Muscle layer of colon (tissue), 2 donors: ENCODE measurements around the gene BPIFB4.

Experiments used
- H3K27ac ChIP-seq: one replicate; pipeline ENCODE4 v1.7.0; 2013; ENCODE audit warnings: low read depth, mild to moderate bottlenecking, low read length, moderate library complexity
- H3K27me3 ChIP-seq, 2 donors: one replicate each; pipeline ENCODE4 v1.7.0; 2013; ENCODE audit warnings: low read length in 2 of 2, mild to moderate bottlenecking in 2 of 2; ENCODE audit not compliant: insufficient read depth in 2 of 2, control insufficient read depth in 1 of 2
- H3K36me3 ChIP-seq: one replicate; pipeline ENCODE4 v1.7.0; 2013; ENCODE audit warnings: mild to moderate bottlenecking, low read length; ENCODE audit not compliant: insufficient read depth
- H3K4me1 ChIP-seq: one replicate; pipeline ENCODE4 v1.7.0; 2013; ENCODE audit warnings: mild to moderate bottlenecking, low read length; ENCODE audit not compliant: insufficient read depth
- H3K4me3 ChIP-seq, 2 donors: one replicate each; pipeline ENCODE4 v1.7.0; 2013; ENCODE audit warnings: low read length in 2 of 2, low read depth in 1 of 2, mild to moderate bottlenecking in 1 of 2, moderate library complexity in 1 of 2
- H3K9ac ChIP-seq: one replicate; pipeline ENCODE4 v1.7.0; 2013; ENCODE audit warnings: low read length
- H3K9me3 ChIP-seq: one replicate; pipeline ENCODE4 v1.7.0; 2013; ENCODE audit warnings: mild to moderate bottlenecking, low read length
- donor health status: abdominal sarcoma.
- donor health status: Adenocarcinoma of cecum.

BPIFB4 gene

GRCh38 chr20:33154252-33154651 is 74.8 kb downstream of the BPIFB4 start:
- no peak overlapping the region for H3K9ac ChIP-seq
- no peak overlapping the region for H3K4me3 ChIP-seq
- H3K4me1 ChIP-seq = no peaks in the 10 kb centered on the region
- no peaks in the 10 kb centered on the region for H3K36me3 ChIP-seq
- H3K27ac ChIP-seq = no peak overlapping the region
- H3K27me3 ChIP-seq = peaks cover 0 to 5% of the 10 kb centered on the region in 2 donors
- no peaks in the 10 kb centered on the region for H3K9me3 ChIP-seq

- no peak overlapping the region for H3K27ac ChIP-seq
- no peaks in the 10 kb centered on the region for H3K27me3 ChIP-seq
- H3K36me3 ChIP-seq = no peaks in the 10 kb centered on the region
- H3K9me3 ChIP-seq = no peaks in the 10 kb centered on the region
- no peak overlapping the region for H3K9ac ChIP-seq
- no peaks in the 10 kb centered on the region for H3K4me1 ChIP-seq
- H3K4me3 ChIP-seq = no peak overlapping the region
These were observed 79.4 kb downstream of the BPIFB4 start for GRCh38 chr20:33158637-33159385.

- H3K27me3 ChIP-seq = no peaks in the 10 kb centered on the region
- no peaks in the 10 kb centered on the region for H3K4me1 ChIP-seq
- no peak overlapping the region for H3K9ac ChIP-seq
These were observed 80.3 kb downstream of the BPIFB4 start for GRCh38 chr20:33159713-33160112.

GRCh38 chr20:33160681-33161080 is 81.2 kb downstream of the BPIFB4 start:
- no peaks in the 10 kb centered on the region for H3K27me3 ChIP-seq
- no peak overlapping the region for H3K9ac ChIP-seq

More at GRCh38 chr20:33159713-33160112, 80.3 kb downstream of the BPIFB4 start:
- H3K27ac ChIP-seq = no peak overlapping the region
- no peak overlapping the region for H3K4me3 ChIP-seq
- no peaks in the 10 kb centered on the region for H3K36me3 ChIP-seq
- no peaks in the 10 kb centered on the region for H3K9me3 ChIP-seq

More at GRCh38 chr20:33160681-33161080, 81.2 kb downstream of the BPIFB4 start:
- Histone ChIP-seq H3K4me1 (no peaks in the 10 kb centered on the region), H3K27ac (no peak overlapping the region), H3K4me3 (no peak overlapping the region), H3K9me3 (no peaks in the 10 kb centered on the region), H3K36me3 (no peaks in the 10 kb centered on the region)
